HepG2 (cell line): ENCODE measurements around the gene WDCP. TPM values are rescaled to one million over a fixed set of nuclear protein-coding genes. Genes with fewer than 3 reads are reported as not detected.

Experiments used
- ATAC-seq: fragments of 200-7000 bp; cut with Tn5 transposase; 3 replicates; pipeline ENCODE4 v1.9.1; 2020; ENCODE audit warnings: mild to moderate bottlenecking, moderate library complexity
- BruUV-seq: library from RNA; stranded (reverse); fragments of 400-500 nt; replicated peaks from 2 replicates; lab custom pipeline; 2021; lab: Mats Ljungman, UMichigan
- CTCF ChIA-PET: fragments of 300-600 bp; formaldehyde crosslinking; extraction: SDS; loops from one replicate; lab custom pipeline; 2021; ENCODE audit warnings: low total read pairs, inconsistent platforms, low intra/inter-chr PET ratio; lab: Yijun Ruan, JAX
- POLR2A ChIA-PET: fragments of 350-600 bp; sonication (Branson Sonifier 250); formaldehyde crosslinking; loops from one replicate; lab custom pipeline; 2020; ENCODE audit warnings: antibody characterized with exemption, inconsistent platforms; lab: Yijun Ruan, JAX
- DNase-seq: peaks from one replicate; pipeline ENCODE4 v3.0.0-alpha.2; 2015; ENCODE audit warnings: low spot score
- FAIRE-seq: peaks from 3 replicates; lab custom pipeline; 2011; peaks lifted over from hg19 to GRCh38; lab: Jason Lieb, UNC
- H2AFZ ChIP-seq: one replicate; pipeline ENCODE4 v1.6.1; 2011; ENCODE audit warnings: low read length, inconsistent platforms
- H3K27ac ChIP-seq: fragments of 300-600 bp; 3 replicates; pipeline ENCODE4 v1.8.0; 2011; ENCODE audit warnings: mixed run types, mild to moderate bottlenecking, mixed read lengths, low read length, inconsistent platforms; ENCODE audit not compliant: insufficient read depth; ENCODE audit errors: extremely low read length
- H3K27me3 ChIP-seq, 2 experiments: fragments of 200-600 bp in 1 of 2; 2 replicates in 1 of 2; 3 replicates in 1 of 2; pipeline versions ENCODE4 v1.6.0 to v1.8.0; 2011; ENCODE audit warnings: low read length in 2 of 2, mild to moderate bottlenecking in 2 of 2, moderate library complexity in 2 of 2, inconsistent platforms in 1 of 2; ENCODE audit not compliant: insufficient read depth in 2 of 2, control insufficient read depth in 1 of 2
- H3K36me3 ChIP-seq, 2 experiments: fragments of 200-600 bp in 1 of 2; replicated peaks in 1 of 2; 2 replicates in 1 of 2; 3 replicates in 1 of 2; pipeline versions ENCODE4 v1.5.1 to v1.8.0; 2011; ENCODE audit warnings: low read length in 2 of 2, inconsistent platforms in 1 of 2; ENCODE audit not compliant: insufficient read depth in 2 of 2, control insufficient read depth in 1 of 2
- H3K4me1 ChIP-seq: 2 replicates; pipeline ENCODE4 v1.5.1; 2012; ENCODE audit warnings: low read length, inconsistent platforms; ENCODE audit not compliant: insufficient read depth
- H3K4me2 ChIP-seq: 2 replicates; pipeline ENCODE4 v1.6.0; 2011; ENCODE audit warnings: low read depth, low read length, inconsistent platforms
- H3K4me3 ChIP-seq, 3 experiments: fragments of 200-600 bp in 1 of 3; sonication (generic), shearing (Covaris generic) in 1 of 3; replicated peaks in 1 of 3; 2 replicates each; pipeline ENCODE4 v1.5.1; 2011 to 2016; ENCODE audit warnings: low read length in 3 of 3, inconsistent platforms in 2 of 3, low read depth in 2 of 3, mild to moderate bottlenecking in 2 of 3, control low read depth in 1 of 3, mixed read lengths in 1 of 3; ENCODE audit not compliant: insufficient read depth in 1 of 3
- H3K79me2 ChIP-seq: one replicate; pipeline ENCODE4 v1.6.1; 2011; ENCODE audit warnings: low read length, inconsistent platforms; ENCODE audit not compliant: insufficient read depth
- H3K9ac ChIP-seq: 2 replicates; pipeline ENCODE4 v1.6.0; 2011; ENCODE audit warnings: mild to moderate bottlenecking, low read depth, low read length, inconsistent platforms; ENCODE audit not compliant: insufficient read depth
- H3K9me3 ChIP-seq: 2 replicates; pipeline ENCODE4 v1.5.1; 2012; ENCODE audit warnings: mild to moderate bottlenecking, low read length
- H4K20me1 ChIP-seq: 2 replicates; pipeline ENCODE4 v1.6.0; 2011; ENCODE audit warnings: inconsistent platforms, mild to moderate bottlenecking, low read length, moderate library complexity; ENCODE audit not compliant: insufficient read depth
- DNMT3B ChIP-seq: conservative IDR thresholded peaks from 2 replicates; pipeline ENCODE4 v1.6.1; 2016; ENCODE audit warnings: missing biosample characterization, control low read depth
- ETV5 ChIP-seq: IDR thresholded peaks from 2 replicates; pipeline ENCODE4 v1.6.1; 2018; ENCODE audit warnings: missing biosample characterization, missing genetic modification reagents, inconsistent platforms, borderline replicate concordance
- KLF9 ChIP-seq: IDR thresholded peaks from 2 replicates; pipeline ENCODE4 v1.6.1; 2016; ENCODE audit warnings: low read depth
- MIER2 ChIP-seq: IDR thresholded peaks from 2 replicates; pipeline ENCODE4 v1.6.1; 2016; ENCODE audit warnings: missing biosample characterization, missing genetic modification reagents
- PREB ChIP-seq: sonication (generic); formaldehyde crosslinking; IDR thresholded peaks from 2 replicates; pipeline ENCODE4 v1.4.0; 2020; ENCODE audit warnings: missing genetic modification reagents
- SAP130 ChIP-seq: IDR thresholded peaks from 2 replicates; pipeline ENCODE4 v1.6.1; 2016; ENCODE audit warnings: low read depth
- SMAD1 ChIP-seq: sonication (generic); formaldehyde crosslinking; IDR thresholded peaks from 2 replicates; pipeline ENCODE4 v1.4.0; 2020; ENCODE audit warnings: missing genetic modification reagents, low read depth, mild to moderate bottlenecking, borderline replicate concordance
- ZNF20 ChIP-seq: sonication (generic); formaldehyde crosslinking; IDR thresholded peaks from 2 replicates; pipeline ENCODE4 v1.4.0; 2020; ENCODE audit warnings: mild to moderate bottlenecking, moderate library complexity, missing genetic modification reagents
- ZNF468 ChIP-seq: sonication (generic); formaldehyde crosslinking; IDR thresholded peaks from 2 replicates; pipeline ENCODE4 v1.8.0; 2022; ENCODE audit warnings: mild to moderate bottlenecking, moderate library complexity, missing genetic modification reagents
- ZNF556 ChIP-seq: sonication (generic); formaldehyde crosslinking; IDR thresholded peaks from 2 replicates; pipeline ENCODE4 v1.4.0; 2020; ENCODE audit warnings: mild to moderate bottlenecking, missing genetic modification reagents, borderline replicate concordance
- ZNF652 ChIP-seq: IDR thresholded peaks from 2 replicates; pipeline ENCODE4 v1.6.1; 2016; ENCODE audit warnings: low read depth, borderline replicate concordance
- ZNF670 ChIP-seq: sonication (generic); formaldehyde crosslinking; IDR thresholded peaks from 2 replicates; pipeline ENCODE4 v1.8.0; 2022; ENCODE audit warnings: mild to moderate bottlenecking, missing genetic modification reagents, borderline replicate concordance
- ZNF747 ChIP-seq: sonication (generic); formaldehyde crosslinking; IDR thresholded peaks from 2 replicates; pipeline ENCODE4 v1.8.1; 2023; ENCODE audit warnings: missing genetic modification reagents, mild to moderate bottlenecking, borderline replicate concordance
- in situ Hi-C: cut with HindIII; loops from 2 replicates; pipeline ENCODE4 v1.10.0; 2017; ENCODE audit warnings: low pct_unique_long_range_greater_than_20kb; ENCODE audit not compliant: extremely low pct_ligation_motif_present
- intact Hi-C: fragments of 100-400 bp; cut with micrococcal nuclease; formaldehyde crosslinking; loops from one replicate; pipeline ENCODE4 v1.10.0; 2022; ENCODE audit not compliant: unreplicated experiment
- polyA plus RNA-seq, 8 experiments: library from polyadenylated mRNA; depleted of rRNA in 3 of 8; stranded (reverse) in 7 of 8; unstranded in 1 of 8; fragments of >200 nt; fragmentation: Illumina TruSeq in 4 of 8; extraction: Trizol in 4 of 8; gene quantifications; 2 replicates each; pipeline versions ENCODE4 v1.2.1 to v1.2.3, GENCODE V29; 2011 to 2016; ENCODE audit warnings: low read depth in 4 of 8, missing spikeins in 1 of 8, mixed read lengths in 1 of 8; ENCODE audit not compliant: insufficient read depth in 1 of 8
- total RNA-seq, 5 experiments: library from RNA; depleted of rRNA; stranded (reverse); fragments of >200 nt; fragmentation: Illumina TruSeq; extraction: Trizol; gene quantifications; 2 replicates each; pipeline ENCODE4 v1.2.3, GENCODE V29; 2016; ENCODE audit warnings: low read depth in 1 of 5
- TF ChIP-seq, protein P1 (sequence below): sonication (generic); formaldehyde crosslinking; IDR thresholded peaks from 2 replicates; pipeline ENCODE4 v1.4.0; 2020; ENCODE audit warnings: missing genetic modification reagents
- TF ChIP-seq, protein P2 (sequence below): sonication (generic); formaldehyde crosslinking; IDR thresholded peaks from 2 replicates; pipeline ENCODE4 v1.4.0; 2020; ENCODE audit warnings: missing genetic modification reagents
- TF ChIP-seq, protein P3 (sequence below): sonication (generic); formaldehyde crosslinking; IDR thresholded peaks from 2 replicates; pipeline ENCODE4 v1.5.0; 2020; ENCODE audit warnings: mild to moderate bottlenecking, missing genetic modification reagents, borderline replicate concordance

The WDCP gene
- total and polyA plus RNA-seq, 2 of the 13 experiments (the other 11 are each of a cell fraction or from before 2014, with no cell fraction given) = 17.4 to 22.6 TPM

GRCh38 chr2:24007693-24008092 is 39.5 kb downstream of the WDCP start:
- Histone ChIP-seq H3K27me3 (no peaks in the 10 kb centered on the region), H3K36me3 (no peaks in the 10 kb centered on the region), H4K20me1 (no peaks in the 10 kb centered on the region), H3K9me3 (no peaks in the 10 kb centered on the region), H2AFZ (no peak overlapping the region), H3K4me1 (peaks cover 23% of the 10 kb centered on the region), H3K27ac (no peak overlapping the region), H3K4me2 (no peak overlapping the region; the same call in 1 of the 2 replicates), H3K9ac (no peak overlapping the region), H3K4me3 (no peak overlapping the region), H3K79me2 (no peaks in the 10 kb centered on the region)
- POLR2A ChIA-PET = interaction anchor here (1.2 to 2.3 kb wide), 2 partner anchors 8 to 40 kb away, joined by 7 to 8 read pairs; partner anchors contain the start of gene WDCP
- no TSS peak for BruUV-seq
- intact Hi-C loops (no loop called here), in situ Hi-C loops (no loop called here)
- FAIRE-seq (no peak), ATAC-seq (no peak), DNase-seq (peak; percentile 17)
- CTCF ChIA-PET = no interaction called here
- TF ChIP-seq, protein P1, sequence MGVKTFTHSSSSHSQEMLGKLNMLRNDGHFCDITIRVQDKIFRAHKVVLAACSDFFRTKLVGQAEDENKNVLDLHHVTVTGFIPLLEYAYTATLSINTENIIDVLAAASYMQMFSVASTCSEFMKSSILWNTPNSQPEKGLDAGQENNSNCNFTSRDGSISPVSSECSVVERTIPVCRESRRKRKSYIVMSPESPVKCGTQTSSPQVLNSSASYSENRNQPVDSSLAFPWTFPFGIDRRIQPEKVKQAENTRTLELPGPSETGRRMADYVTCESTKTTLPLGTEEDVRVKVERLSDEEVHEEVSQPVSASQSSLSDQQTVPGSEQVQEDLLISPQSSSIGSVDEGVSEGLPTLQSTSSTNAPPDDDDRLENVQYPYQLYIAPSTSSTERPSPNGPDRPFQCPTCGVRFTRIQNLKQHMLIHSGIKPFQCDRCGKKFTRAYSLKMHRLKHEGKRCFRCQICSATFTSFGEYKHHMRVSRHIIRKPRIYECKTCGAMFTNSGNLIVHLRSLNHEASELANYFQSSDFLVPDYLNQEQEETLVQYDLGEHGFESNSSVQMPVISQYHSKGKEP = no peak
- TF ChIP-seq, protein P2, sequence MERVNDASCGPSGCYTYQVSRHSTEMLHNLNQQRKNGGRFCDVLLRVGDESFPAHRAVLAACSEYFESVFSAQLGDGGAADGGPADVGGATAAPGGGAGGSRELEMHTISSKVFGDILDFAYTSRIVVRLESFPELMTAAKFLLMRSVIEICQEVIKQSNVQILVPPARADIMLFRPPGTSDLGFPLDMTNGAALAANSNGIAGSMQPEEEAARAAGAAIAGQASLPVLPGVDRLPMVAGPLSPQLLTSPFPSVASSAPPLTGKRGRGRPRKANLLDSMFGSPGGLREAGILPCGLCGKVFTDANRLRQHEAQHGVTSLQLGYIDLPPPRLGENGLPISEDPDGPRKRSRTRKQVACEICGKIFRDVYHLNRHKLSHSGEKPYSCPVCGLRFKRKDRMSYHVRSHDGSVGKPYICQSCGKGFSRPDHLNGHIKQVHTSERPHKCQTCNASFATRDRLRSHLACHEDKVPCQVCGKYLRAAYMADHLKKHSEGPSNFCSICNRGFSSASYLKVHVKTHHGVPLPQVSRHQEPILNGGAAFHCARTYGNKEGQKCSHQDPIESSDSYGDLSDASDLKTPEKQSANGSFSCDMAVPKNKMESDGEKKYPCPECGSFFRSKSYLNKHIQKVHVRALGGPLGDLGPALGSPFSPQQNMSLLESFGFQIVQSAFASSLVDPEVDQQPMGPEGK = no peak
- TF ChIP-seq SMAD1 (CRISPR knock-in tag) = no peak
- no peak for TF ChIP-seq DNMT3B (CRISPR knock-in tag)
- no peak for TF ChIP-seq SAP130 (CRISPR knock-in tag)
- no peak for TF ChIP-seq ZNF556 (CRISPR knock-in tag)
- no peak for TF ChIP-seq ZNF747 (CRISPR knock-in tag)
- no peak for TF ChIP-seq PREB
- TF ChIP-seq ZNF652 = no peak
- TF ChIP-seq ETV5 (CRISPR knock-in tag) = no peak
- TF ChIP-seq MIER2 (CRISPR knock-in tag) = no peak
- TF ChIP-seq ZNF468 = no peak
- no peak for TF ChIP-seq ZNF20
- TF ChIP-seq ZNF670 (CRISPR knock-in tag) = no peak
- TF ChIP-seq, protein P3, sequence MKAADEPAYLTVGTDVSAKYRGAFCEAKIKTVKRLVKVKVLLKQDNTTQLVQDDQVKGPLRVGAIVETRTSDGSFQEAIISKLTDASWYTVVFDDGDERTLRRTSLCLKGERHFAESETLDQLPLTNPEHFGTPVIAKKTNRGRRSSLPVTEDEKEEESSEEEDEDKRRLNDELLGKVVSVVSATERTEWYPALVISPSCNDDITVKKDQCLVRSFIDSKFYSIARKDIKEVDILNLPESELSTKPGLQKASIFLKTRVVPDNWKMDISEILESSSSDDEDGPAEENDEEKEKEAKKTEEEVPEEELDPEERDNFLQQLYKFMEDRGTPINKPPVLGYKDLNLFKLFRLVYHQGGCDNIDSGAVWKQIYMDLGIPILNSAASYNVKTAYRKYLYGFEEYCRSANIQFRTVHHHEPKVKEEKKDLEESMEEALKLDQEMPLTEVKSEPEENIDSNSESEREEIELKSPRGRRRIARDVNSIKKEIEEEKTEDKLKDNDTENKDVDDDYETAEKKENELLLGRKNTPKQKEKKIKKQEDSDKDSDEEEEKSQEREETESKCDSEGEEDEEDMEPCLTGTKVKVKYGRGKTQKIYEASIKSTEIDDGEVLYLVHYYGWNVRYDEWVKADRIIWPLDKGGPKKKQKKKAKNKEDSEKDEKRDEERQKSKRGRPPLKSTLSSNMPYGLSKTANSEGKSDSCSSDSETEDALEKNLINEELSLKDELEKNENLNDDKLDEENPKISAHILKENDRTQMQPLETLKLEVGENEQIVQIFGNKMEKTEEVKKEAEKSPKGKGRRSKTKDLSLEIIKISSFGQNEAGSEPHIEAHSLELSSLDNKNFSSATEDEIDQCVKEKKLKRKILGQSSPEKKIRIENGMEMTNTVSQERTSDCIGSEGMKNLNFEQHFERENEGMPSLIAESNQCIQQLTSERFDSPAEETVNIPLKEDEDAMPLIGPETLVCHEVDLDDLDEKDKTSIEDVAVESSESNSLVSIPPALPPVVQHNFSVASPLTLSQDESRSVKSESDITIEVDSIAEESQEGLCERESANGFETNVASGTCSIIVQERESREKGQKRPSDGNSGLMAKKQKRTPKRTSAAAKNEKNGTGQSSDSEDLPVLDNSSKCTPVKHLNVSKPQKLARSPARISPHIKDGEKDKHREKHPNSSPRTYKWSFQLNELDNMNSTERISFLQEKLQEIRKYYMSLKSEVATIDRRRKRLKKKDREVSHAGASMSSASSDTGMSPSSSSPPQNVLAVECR (CRISPR knock-in tag) = no peak
- TF ChIP-seq KLF9 (CRISPR knock-in tag) = no peak
